Sigmoid colon (tissue), 7 donors: ENCODE measurements around the gene NUP85. TPM values are rescaled to one million over a fixed set of nuclear protein-coding genes. Genes with fewer than 3 reads are reported as not detected.

Source experiments
- DNase-seq: peaks from one replicate; pipeline ENCODE4 v3.0.0-alpha.2; 2019
- H3K27ac ChIP-seq, 4 donors: fragments of 200-600 bp; sonication (generic); one replicate each; pipeline ENCODE4 v1.5.1; 2016 to 2019; ENCODE audit warnings: mild to moderate bottlenecking in 1 of 4
- H3K27me3 ChIP-seq, 3 donors: fragments of 200-600 bp; sonication (generic); one replicate each; pipeline ENCODE4 v1.5.1; 2019; ENCODE audit warnings: mild to moderate bottlenecking in 1 of 3
- H3K36me3 ChIP-seq, 4 donors: fragments of 200-600 bp; sonication (generic); one replicate each; pipeline ENCODE4 v1.5.1; 2016 to 2019
- H3K4me1 ChIP-seq, 4 donors: fragments of 200-600 bp; sonication (generic); one replicate each; pipeline ENCODE4 v1.5.1; 2017 to 2019
- H3K4me3 ChIP-seq, 4 donors: fragments of 200-600 bp; sonication (generic); one replicate each; pipeline ENCODE4 v1.5.1; 2017 to 2019; ENCODE audit warnings: mild to moderate bottlenecking in 2 of 4, moderate library complexity in 1 of 4
- H3K9me3 ChIP-seq, 4 donors: fragments of 200-600 bp in 3 of 4; sonication (generic) in 3 of 4; one replicate each; pipeline versions ENCODE4 v1.5.1 to v1.6.1; 2013 to 2019
- EP300 ChIP-seq, 4 donors: sonication (generic); formaldehyde crosslinking; IDR thresholded peaks; one replicate each; pipeline ENCODE4 v1.6.1; 2017; ENCODE audit warnings: antibody characterized with exemption in 4 of 4
- POLR2A ChIP-seq, 2 donors: fragments of 450-650 bp; IDR thresholded peaks; one replicate each; pipeline ENCODE4 v1.6.1; 2016; ENCODE audit warnings: antibody characterized with exemption in 2 of 2, mild to moderate bottlenecking in 2 of 2, moderate library complexity in 2 of 2
- POLR2AphosphoS5 ChIP-seq, 4 donors: sonication (generic); formaldehyde crosslinking; IDR thresholded peaks; one replicate each; pipeline ENCODE4 v1.6.1; 2017; ENCODE audit warnings: antibody characterized with exemption in 4 of 4
- WGBS, 2 donors: extraction: QIAGEN DNeasy Blood & Tissue Kit; methylation state at CpG; one replicate each; pipeline ENCODE4 v1.1.7; 2013; 5-methylcytosine and 5-hydroxymethylcytosine counted together
- intact Hi-C: fragments of 100-400 bp; cut with DNase I; formaldehyde crosslinking; loops from one replicate; pipeline ENCODE4 v1.15.1; 2023
- polyA plus RNA-seq, 3 donors: library from polyadenylated mRNA; stranded (reverse); fragments of 200-250 nt; gene quantifications; one replicate each; pipeline ENCODE4 v1.2.3, GENCODE V29; 2013
- total RNA-seq, 4 donors: library from RNA; depleted of rRNA; stranded (reverse); fragments of >200 nt; gene quantifications; one replicate each; pipeline ENCODE4 v1.1.0, GENCODE V29; 2016
- TF ChIP-seq, protein P1 (sequence below), 4 experiments: fragments of 450-650 bp in 3 of 4; fragments of 200-600 bp in 1 of 4; IDR thresholded peaks; one replicate each; pipeline ENCODE4 v1.5.1; 2016 to 2019; ENCODE audit warnings: antibody characterized with exemption in 4 of 4, mild to moderate bottlenecking in 3 of 4, moderate library complexity in 2 of 4
- donor health status: healthy with polysubstance abuse.
- donor health status: Bipolar disorder and iron deficiency.
- donor health status: healthy.

Gene NUP85
- total and polyA plus RNA-seq, 7 donors: 21.1 to 48.6 (median 31.7) TPM

DNA sequence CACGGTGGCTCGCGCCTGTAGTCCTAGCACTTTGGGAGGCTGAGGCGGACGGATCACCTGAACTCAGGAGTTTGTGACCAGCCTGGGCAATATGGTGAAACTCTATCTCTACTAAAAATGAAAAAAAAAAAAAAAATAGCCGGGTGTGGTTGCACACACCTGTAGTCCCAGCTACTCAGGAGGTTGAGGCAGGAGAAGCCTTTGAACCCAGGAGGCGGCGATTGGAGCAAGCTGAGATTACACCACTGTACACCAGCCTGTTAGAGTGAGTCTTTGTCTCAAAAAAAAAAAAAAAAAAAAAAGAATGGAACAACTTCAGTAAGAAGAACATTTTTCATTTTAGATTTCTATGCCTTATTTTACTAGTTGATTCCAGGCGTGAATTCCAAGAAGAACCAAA, 2.7 kb downstream of the NUP85 start:
- TF ChIP-seq EP300 (IDR thresholded peaks at IDR 0.05) (no peak), POLR2AphosphoS5 (IDR thresholded peaks at IDR 0.05) (no peak), POLR2A (IDR thresholded peaks at IDR 0.05) (no peak)
- TF ChIP-seq, protein P1, sequence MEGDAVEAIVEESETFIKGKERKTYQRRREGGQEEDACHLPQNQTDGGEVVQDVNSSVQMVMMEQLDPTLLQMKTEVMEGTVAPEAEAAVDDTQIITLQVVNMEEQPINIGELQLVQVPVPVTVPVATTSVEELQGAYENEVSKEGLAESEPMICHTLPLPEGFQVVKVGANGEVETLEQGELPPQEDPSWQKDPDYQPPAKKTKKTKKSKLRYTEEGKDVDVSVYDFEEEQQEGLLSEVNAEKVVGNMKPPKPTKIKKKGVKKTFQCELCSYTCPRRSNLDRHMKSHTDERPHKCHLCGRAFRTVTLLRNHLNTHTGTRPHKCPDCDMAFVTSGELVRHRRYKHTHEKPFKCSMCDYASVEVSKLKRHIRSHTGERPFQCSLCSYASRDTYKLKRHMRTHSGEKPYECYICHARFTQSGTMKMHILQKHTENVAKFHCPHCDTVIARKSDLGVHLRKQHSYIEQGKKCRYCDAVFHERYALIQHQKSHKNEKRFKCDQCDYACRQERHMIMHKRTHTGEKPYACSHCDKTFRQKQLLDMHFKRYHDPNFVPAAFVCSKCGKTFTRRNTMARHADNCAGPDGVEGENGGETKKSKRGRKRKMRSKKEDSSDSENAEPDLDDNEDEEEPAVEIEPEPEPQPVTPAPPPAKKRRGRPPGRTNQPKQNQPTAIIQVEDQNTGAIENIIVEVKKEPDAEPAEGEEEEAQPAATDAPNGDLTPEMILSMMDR (IDR thresholded peaks at IDR 0.05): no peak
- H3K9me3 ChIP-seq: no peaks in the 10 kb centered on the region
- no peak overlapping the region for H3K4me3 ChIP-seq
- no peak for DNase-seq
- H3K4me1 ChIP-seq: peaks cover 0 to 27% (median 20%) of the 10 kb centered on the region in 4 donors
- no peaks in the 10 kb centered on the region for H3K27me3 ChIP-seq
- intact Hi-C loops: no loop called here
- peaks cover 0 to 42% (median 14%) of the 10 kb centered on the region in 4 donors for H3K36me3 ChIP-seq
- WGBS, 2 donors: 71 to 87% methylated on average over 9 of the region's 9 CpGs
- no peak overlapping the region for H3K27ac ChIP-seq

DNA sequence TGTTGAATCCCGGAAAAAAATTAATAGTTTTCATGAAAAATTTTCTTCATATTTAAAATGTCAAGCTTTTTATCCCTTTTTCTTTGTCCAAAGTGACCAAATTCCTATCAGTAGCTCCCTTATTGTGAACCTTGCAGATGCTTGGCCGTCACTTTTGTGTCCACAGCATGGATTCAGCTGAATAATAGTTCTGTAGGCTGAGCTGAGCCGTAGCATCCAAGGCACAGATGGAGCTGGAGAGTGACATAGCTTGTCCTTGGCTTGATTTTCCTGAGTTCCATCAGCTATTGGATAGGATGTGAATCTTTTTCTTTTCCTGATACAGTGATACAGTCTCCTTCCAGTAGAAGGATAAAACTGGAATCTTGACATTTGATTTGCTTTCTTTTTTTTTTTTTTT, 3.6 kb downstream of the NUP85 start:
- Histone ChIP-seq H3K4me1 (peaks cover 0 to 27% (median 20%) of the 10 kb centered on the region in 4 donors), H3K4me3 (no peak overlapping the region), H3K27me3 (no peaks in the 10 kb centered on the region), H3K9me3 (no peaks in the 10 kb centered on the region), H3K36me3 (peaks cover 2 to 51% (median 20%) of the 10 kb centered on the region in 4 donors), H3K27ac (no peak overlapping the region)
- WGBS, 2 donors: 88 to 90% methylated on average over 3 of the region's 3 CpGs
- no peak for DNase-seq
- intact Hi-C loops: no loop called here
- TF ChIP-seq, protein P1 (IDR thresholded peaks at IDR 0.05): no peak
- TF ChIP-seq POLR2A (IDR thresholded peaks at IDR 0.05) (no peak), EP300 (IDR thresholded peaks at IDR 0.05) (no peak), POLR2AphosphoS5 (IDR thresholded peaks at IDR 0.05) (no peak)

DNA sequence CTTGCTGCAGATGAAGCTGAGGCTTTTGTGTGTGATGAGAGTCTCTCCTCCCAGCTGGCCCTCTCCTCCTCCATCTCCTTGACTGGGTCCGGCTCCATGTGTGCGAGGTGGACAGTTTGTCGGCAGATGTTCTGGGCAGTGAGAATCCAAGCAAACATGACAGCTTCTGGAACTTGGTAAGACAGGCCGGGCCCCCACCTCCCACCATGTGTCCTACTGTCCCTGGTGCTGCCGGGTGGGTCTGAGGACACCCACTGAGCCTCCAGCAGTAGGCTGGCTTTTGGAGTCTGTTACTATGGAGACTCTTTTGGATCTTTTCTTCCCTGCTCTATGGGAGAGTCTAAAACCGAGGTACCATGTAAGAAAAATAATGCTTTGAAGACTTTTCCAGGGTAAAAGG, 12.7 kb downstream of the NUP85 start:
- H3K27ac ChIP-seq: no peak overlapping the region
- 95% methylated on average over 6 of the region's 6 CpGs for WGBS, 2 donors
- no peak for TF ChIP-seq EP300 (IDR thresholded peaks at IDR 0.05)
- TF ChIP-seq, protein P1 (IDR thresholded peaks at IDR 0.05): no peak
- TF ChIP-seq POLR2AphosphoS5 (IDR thresholded peaks at IDR 0.05): no peak
- no peak for TF ChIP-seq POLR2A (IDR thresholded peaks at IDR 0.05)
- intact Hi-C loops: no loop called here
- no peaks in the 10 kb centered on the region for H3K4me1 ChIP-seq
- H3K36me3 ChIP-seq: peaks cover 8 to 96% (median 47%) of the 10 kb centered on the region in 4 donors
- no peaks in the 10 kb centered on the region for H3K27me3 ChIP-seq
- H3K4me3 ChIP-seq: no peak overlapping the region
- DNase-seq: no peak
- no peaks in the 10 kb centered on the region for H3K9me3 ChIP-seq

GRCh38 chr17:75219815-75220214, 14.3 kb downstream of the NUP85 start:
- Histone ChIP-seq H3K4me3 (no peak overlapping the region), H3K27ac (no peak overlapping the region), H3K36me3 (peaks cover 0 to 96% (median 41%) of the 10 kb centered on the region in 4 donors), H3K4me1 (no peaks in the 10 kb centered on the region), H3K27me3 (no peaks in the 10 kb centered on the region), H3K9me3 (no peaks in the 10 kb centered on the region)
- no peak for DNase-seq
- WGBS, 2 donors: 97 to 98% methylated on average over 3 of the region's 3 CpGs
- no peak for TF ChIP-seq POLR2A (IDR thresholded peaks at IDR 0.05)
- no peak for TF ChIP-seq POLR2AphosphoS5 (IDR thresholded peaks at IDR 0.05)
- TF ChIP-seq EP300 (IDR thresholded peaks at IDR 0.05): no peak
- TF ChIP-seq, protein P1 (IDR thresholded peaks at IDR 0.05): no peak
- intact Hi-C loops: no loop called here

DNA sequence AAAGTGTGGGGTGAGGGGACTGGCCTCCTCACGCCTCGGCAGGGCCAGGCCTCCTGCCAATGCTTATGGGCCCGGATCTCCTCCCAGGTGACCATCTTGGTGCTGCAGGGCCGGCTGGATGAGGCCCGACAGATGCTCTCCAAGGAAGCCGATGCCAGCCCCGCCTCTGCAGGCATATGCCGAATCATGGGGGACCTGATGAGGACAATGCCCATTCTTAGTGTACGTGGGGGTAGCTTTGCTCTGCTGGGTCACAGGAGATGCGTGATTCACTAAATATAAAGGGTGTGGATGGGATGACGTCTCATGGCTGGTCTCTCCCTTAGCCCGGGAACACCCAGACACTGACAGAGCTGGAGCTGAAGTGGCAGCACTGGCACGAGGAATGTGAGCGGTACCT, 19.5 kb downstream of the NUP85 start:
- no peaks in the 10 kb centered on the region for H3K9me3 ChIP-seq
- no peak overlapping the region for H3K27ac ChIP-seq
- H3K4me1 ChIP-seq: no peaks in the 10 kb centered on the region
- TF ChIP-seq, protein P1 (IDR thresholded peaks at IDR 0.05): no peak
- TF ChIP-seq EP300 (IDR thresholded peaks at IDR 0.05): no peak
- TF ChIP-seq POLR2AphosphoS5 (IDR thresholded peaks at IDR 0.05): no peak
- TF ChIP-seq POLR2A (IDR thresholded peaks at IDR 0.05): no peak
- no peak overlapping the region for H3K4me3 ChIP-seq
- DNase-seq: no peak
- no peaks in the 10 kb centered on the region for H3K27me3 ChIP-seq
- intact Hi-C loops: no loop called here
- peaks cover 21 to 95% (median 32%) of the 10 kb centered on the region in 4 donors for H3K36me3 ChIP-seq
- WGBS, 2 donors: 87% methylated on average over 14 of the region's 14 CpGs
